Fibroblast of villous mesenchyme (primary cell): ENCODE data around the gene DPYD. TPM values are rescaled to one million over a fixed set of nuclear protein-coding genes. Genes with fewer than 3 reads are reported as not detected.
A peak's percentile ranks its signal among the peaks of the same experiment; 100 is the strongest.

Experiments
- DNase-seq: peaks from one replicate; pipeline ENCODE4 v3.0.0-alpha.2; 2010; ENCODE audit warnings: low read depth
- H3K4me3 ChIP-seq: 2 replicates; pipeline ENCODE4 v1.5.1; 2011; ENCODE audit warnings: low read depth, mild to moderate bottlenecking, low read length
- CTCF ChIP-seq: IDR thresholded peaks from 2 replicates; pipeline ENCODE4 v1.5.1; 2012; ENCODE audit warnings: low read depth, mild to moderate bottlenecking, low read length; ENCODE audit not compliant: insufficient read depth
- total RNA-seq: library from RNA; depleted of rRNA; stranded (reverse); fragments of >200 nt; gene quantifications from 2 replicates; pipeline ENCODE4 v1.2.3, GENCODE V29; 2012

Gene DPYD
- total RNA-seq, 1 donor: 48.4 TPM

- H3K4me3 ChIP-seq: no peak overlapping the region
- peak; percentile 13 for DNase-seq
- TF ChIP-seq CTCF: no peak
These were observed 808.4 kb downstream of the DPYD start for GRCh38 chr1:97112442-97112841.

GRCh38 chr1:97108179-97108578, 812.7 kb downstream of the DPYD start:
- no peak overlapping the region for H3K4me3 ChIP-seq
- TF ChIP-seq CTCF: no peak
- DNase-seq: no peak

GRCh38 chr1:97105531-97105930, 815.3 kb downstream of the DPYD start:
- TF ChIP-seq CTCF: no peak
- DNase-seq: peak; percentile 42
- no peak overlapping the region for H3K4me3 ChIP-seq

- H3K4me3 ChIP-seq: no peak overlapping the region
- no peak for TF ChIP-seq CTCF
These were observed 819.3 kb downstream of the DPYD start for GRCh38 chr1:97101509-97101908.

GRCh38 chr1:97097404-97097925, 823.4 kb downstream of the DPYD start:
- no peak for TF ChIP-seq CTCF
- H3K4me3 ChIP-seq: no peak overlapping the region
- no peak for DNase-seq

More at GRCh38 chr1:97101509-97101908, 819.3 kb downstream of the DPYD start:
- no peak for DNase-seq

GRCh38 chr1:97095764-97096163, 825.1 kb downstream of the DPYD start:
- no peak overlapping the region for H3K4me3 ChIP-seq
- no peak for TF ChIP-seq CTCF
- no peak for DNase-seq

- no peak for TF ChIP-seq CTCF
- H3K4me3 ChIP-seq: no peak overlapping the region
- peak; percentile 80 for DNase-seq
These were observed 826.4 kb downstream of the DPYD start for GRCh38 chr1:97094247-97094972.
